A673 (cell line): ENCODE results near the gene PIK3CD.

ENCODE experiments used
- EZH2 ChIP-seq: fragments of 200-600 bp; sonication (generic); IDR thresholded peaks from 2 replicates; pipeline ENCODE4 v1.6.1; 2017; ENCODE audit warnings: borderline replicate concordance, low read depth, mild to moderate bottlenecking, mixed read lengths, antibody characterized with exemption, low read length; ENCODE audit not compliant: poor library complexity, severe bottlenecking
- TF ChIP-seq, protein P1 (sequence below): fragments of 300-800, 200-600 bp; sonication (generic); conservative IDR thresholded peaks from 2 replicates; pipeline ENCODE4 v1.5.1; 2017; ENCODE audit warnings: low read depth, mild to moderate bottlenecking, antibody characterized with exemption, low read length, moderate library complexity, mixed read lengths

DNA sequence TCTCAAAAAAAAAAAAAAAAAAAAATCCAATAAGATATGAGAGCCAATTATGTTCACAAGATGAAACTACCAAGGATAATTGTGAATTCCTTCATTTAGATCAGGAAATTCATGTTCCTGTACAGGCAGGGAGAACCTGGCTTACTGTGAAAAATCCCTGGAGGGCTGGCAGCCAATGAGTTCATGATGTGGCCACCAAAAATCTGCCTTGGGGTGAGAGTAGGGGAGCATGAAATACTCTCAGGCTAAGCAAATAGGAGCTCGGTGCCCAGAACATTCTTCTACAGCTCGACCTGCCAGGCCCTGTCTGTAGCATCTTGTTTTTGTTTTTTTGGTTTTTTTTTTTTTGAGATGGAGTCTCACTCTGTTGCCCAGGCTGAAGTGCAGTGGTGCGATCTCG, 50.1 kb downstream of the PIK3CD start:
- TF ChIP-seq, protein P1, sequence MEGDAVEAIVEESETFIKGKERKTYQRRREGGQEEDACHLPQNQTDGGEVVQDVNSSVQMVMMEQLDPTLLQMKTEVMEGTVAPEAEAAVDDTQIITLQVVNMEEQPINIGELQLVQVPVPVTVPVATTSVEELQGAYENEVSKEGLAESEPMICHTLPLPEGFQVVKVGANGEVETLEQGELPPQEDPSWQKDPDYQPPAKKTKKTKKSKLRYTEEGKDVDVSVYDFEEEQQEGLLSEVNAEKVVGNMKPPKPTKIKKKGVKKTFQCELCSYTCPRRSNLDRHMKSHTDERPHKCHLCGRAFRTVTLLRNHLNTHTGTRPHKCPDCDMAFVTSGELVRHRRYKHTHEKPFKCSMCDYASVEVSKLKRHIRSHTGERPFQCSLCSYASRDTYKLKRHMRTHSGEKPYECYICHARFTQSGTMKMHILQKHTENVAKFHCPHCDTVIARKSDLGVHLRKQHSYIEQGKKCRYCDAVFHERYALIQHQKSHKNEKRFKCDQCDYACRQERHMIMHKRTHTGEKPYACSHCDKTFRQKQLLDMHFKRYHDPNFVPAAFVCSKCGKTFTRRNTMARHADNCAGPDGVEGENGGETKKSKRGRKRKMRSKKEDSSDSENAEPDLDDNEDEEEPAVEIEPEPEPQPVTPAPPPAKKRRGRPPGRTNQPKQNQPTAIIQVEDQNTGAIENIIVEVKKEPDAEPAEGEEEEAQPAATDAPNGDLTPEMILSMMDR: no peak
- TF ChIP-seq EZH2: no peak
